Erythroblast (primary cell): Measurements from ENCODE around the gene C2CD4D.

ENCODE experiments used
- DNase-seq, 2 experiments: peaks; one replicate each; lab custom pipeline; 2025; lab: John Stamatoyannopoulos, UW
- GATA1 ChIP-seq: IDR thresholded peaks from 2 replicates; pipeline ENCODE4 v1.6.1; 2011; ENCODE audit warnings: low read depth, mild to moderate bottlenecking, control low read depth, low read length, moderate library complexity
- POLR2A ChIP-seq: IDR thresholded peaks from 2 replicates; pipeline ENCODE4 v1.6.1; 2011; ENCODE audit warnings: mild to moderate bottlenecking, low read length

Gene C2CD4D

GRCh38 chr1:151819976-151820623 is 19.5 kb downstream of the C2CD4D start:
- TF ChIP-seq GATA1 (no peak), POLR2A (no peak)
- no peak for DNase-seq

GRCh38 chr1:151819227-151819835 is 20.3 kb downstream of the C2CD4D start:
- DNase-seq: no peak
- no peak for TF ChIP-seq GATA1
- TF ChIP-seq POLR2A: no peak

GRCh38 chr1:151817353-151817730 is 22.3 kb downstream of the C2CD4D start:
- TF ChIP-seq GATA1 (no peak), POLR2A (no peak)
- no peak for DNase-seq

- DNase-seq: no peak
- TF ChIP-seq GATA1: no peak
- TF ChIP-seq POLR2A: no peak
Observed at GRCh38 chr1:151816548-151817352, 22.9 kb downstream of the C2CD4D start.

GRCh38 chr1:151815716-151816327 is 23.8 kb downstream of the C2CD4D start:
- TF ChIP-seq GATA1 (no peak), POLR2A (no peak)
- no peak for DNase-seq

GRCh38 chr1:151814971-151815545 is 24.6 kb downstream of the C2CD4D start:
- no peak for TF ChIP-seq GATA1
- TF ChIP-seq POLR2A: no peak
- no peak for DNase-seq

- DNase-seq: no peak
Observed at GRCh38 chr1:151814426-151814825, 25.2 kb downstream of the C2CD4D start.

GRCh38 chr1:151813271-151813977 is 26.2 kb downstream of the C2CD4D start:
- no peak for TF ChIP-seq GATA1
- no peak for DNase-seq

More at GRCh38 chr1:151814426-151814825, 25.2 kb downstream of the C2CD4D start:
- TF ChIP-seq GATA1 (no peak), POLR2A (no peak)

GRCh38 chr1:151811181-151811580 is 28.4 kb downstream of the C2CD4D start:
- DNase-seq: no peak
- no peak for TF ChIP-seq GATA1
- no peak for TF ChIP-seq POLR2A

- TF ChIP-seq POLR2A (no peak), GATA1 (no peak)
- DNase-seq: no peak
Observed at GRCh38 chr1:151809985-151810556, 29.5 kb downstream of the C2CD4D start.

- DNase-seq: peak in 1 of 2 experiments; percentile 30
- TF ChIP-seq GATA1 (no peak), POLR2A (no peak)
Observed at GRCh38 chr1:151809290-151809984, 30.2 kb downstream of the C2CD4D start.

- TF ChIP-seq GATA1 (no peak), POLR2A (no peak)
- no peak for DNase-seq
Observed at GRCh38 chr1:151807766-151808165, 31.9 kb downstream of the C2CD4D start.

GRCh38 chr1:151807131-151807530 is 32.5 kb downstream of the C2CD4D start:
- DNase-seq: no peak
- TF ChIP-seq GATA1 (no peak), POLR2A (no peak)
